IMR-90 (cell line): ENCODE results near the gene FRMD5. TPM values are rescaled to one million over a fixed set of nuclear protein-coding genes. Genes with fewer than 3 reads are reported as not detected.

Source experiments
- ATAC-seq: fragments of 200-7000 bp; cut with Tn5 transposase; 2 replicates; pipeline ENCODE4 v1.9.1; 2020; ENCODE audit warnings: low read depth, mild to moderate bottlenecking, moderate library complexity
- BruUV-seq: library from RNA; stranded (reverse); fragments of 400-500 nt; replicated peaks from 2 replicates; lab custom pipeline; 2021; lab: Mats Ljungman, UMichigan
- CTCF ChIA-PET: fragments of 300-600 bp; formaldehyde crosslinking; extraction: SDS; loops from one replicate; lab custom pipeline; 2021; ENCODE audit warnings: antibody characterized with exemption; lab: Yijun Ruan, JAX
- POLR2A ChIA-PET: fragments of 300-600 bp; sonication (Branson Sonifier 250); formaldehyde crosslinking; loops from one replicate; lab custom pipeline; 2022; ENCODE audit warnings: antibody characterized with exemption; ENCODE audit not compliant: unreplicated experiment; lab: Charles Lee
- DNase-seq: peaks from one replicate; pipeline ENCODE4 v3.0.0; 2013
- H2AFZ ChIP-seq: replicated peaks from 2 replicates; pipeline ENCODE3; 2013; ENCODE audit warnings: low read length, mild to moderate bottlenecking; ENCODE audit not compliant: poor library complexity
- H2AK5ac ChIP-seq: 2 replicates; pipeline ENCODE4 v1.6.1; 2013; ENCODE audit warnings: low read depth, low read length, inconsistent platforms
- H2AK9ac ChIP-seq: replicated peaks from 2 replicates; pipeline ENCODE3; 2013; ENCODE audit warnings: mild to moderate bottlenecking, low read depth, low read length, moderate library complexity; ENCODE audit not compliant: poor library complexity
- H2BK120ac ChIP-seq: 2 replicates; pipeline ENCODE4 v1.6.1; 2013; ENCODE audit warnings: low read depth, low read length, inconsistent platforms
- H2BK15ac ChIP-seq: 3 replicates; pipeline ENCODE4 v1.6.1; 2013; ENCODE audit warnings: low read depth, low read length, inconsistent platforms
- H2BK20ac ChIP-seq: 2 replicates; pipeline ENCODE4 v1.6.1; 2013; ENCODE audit warnings: low read depth, mild to moderate bottlenecking, inconsistent platforms, low read length, moderate library complexity
- H2BK5ac ChIP-seq: 2 replicates; pipeline ENCODE4 v1.6.1; 2013; ENCODE audit warnings: mild to moderate bottlenecking, low read depth, low read length, inconsistent platforms; ENCODE audit not compliant: poor library complexity, severe bottlenecking
- H3K14ac ChIP-seq: replicated peaks from 2 replicates; pipeline ENCODE4 v1.6.1; 2013; ENCODE audit warnings: low read depth, low read length, inconsistent platforms
- H3K18ac ChIP-seq: 2 replicates; pipeline ENCODE4 v1.6.1; 2013; ENCODE audit warnings: low read depth, low read length, control low read depth
- H3K23ac ChIP-seq: 2 replicates; pipeline ENCODE4 v1.6.1; 2013; ENCODE audit warnings: low read depth, low read length, inconsistent platforms
- H3K27ac ChIP-seq: 2 replicates; pipeline ENCODE4 v1.5.1; 2013; ENCODE audit warnings: mild to moderate bottlenecking, control low read depth, low read length; ENCODE audit not compliant: insufficient read depth
- H3K27me3 ChIP-seq: 2 replicates; pipeline ENCODE4 v1.6.1; 2013; ENCODE audit warnings: low read length; ENCODE audit not compliant: control insufficient read depth, insufficient read depth
- H3K36me3 ChIP-seq: 2 replicates; pipeline ENCODE4 v1.6.1; 2013; ENCODE audit warnings: low read length, mixed read lengths; ENCODE audit not compliant: control insufficient read depth, insufficient read depth
- H3K4ac ChIP-seq: 2 replicates; pipeline ENCODE4 v1.6.1; 2013; ENCODE audit warnings: low read depth, low read length, inconsistent platforms
- H3K4me1 ChIP-seq: 2 replicates; pipeline ENCODE4 v1.6.1; 2013; ENCODE audit warnings: low read length, mixed read lengths; ENCODE audit not compliant: control insufficient read depth, insufficient read depth
- H3K4me2 ChIP-seq: 2 replicates; pipeline ENCODE4 v1.6.1; 2013; ENCODE audit warnings: low read depth, mild to moderate bottlenecking, control low read depth, low read length, moderate library complexity
- H3K4me3 ChIP-seq: 2 replicates; pipeline ENCODE4 v1.5.1; 2013; ENCODE audit warnings: low read depth, mild to moderate bottlenecking, control low read depth, low read length, moderate library complexity; ENCODE audit not compliant: insufficient read depth
- H3K56ac ChIP-seq: 2 replicates; pipeline ENCODE4 v1.6.1; 2013; ENCODE audit warnings: low read length, inconsistent platforms; ENCODE audit not compliant: insufficient read depth; ENCODE audit errors: extremely low read depth
- H3K79me1 ChIP-seq, 2 experiments: 2 replicates each; pipeline ENCODE4 v1.6.1; 2013; ENCODE audit warnings: low read length in 2 of 2, inconsistent platforms in 1 of 2, low read depth in 1 of 2
- H3K9ac ChIP-seq: 2 replicates; pipeline ENCODE4 v1.6.1; 2013; ENCODE audit warnings: low read depth, low read length, control low read depth
- H3K9me1 ChIP-seq: 2 replicates; pipeline ENCODE4 v1.6.1; 2013; ENCODE audit warnings: low read length, inconsistent platforms; ENCODE audit not compliant: insufficient read depth
- H3K9me3 ChIP-seq: 2 replicates; pipeline ENCODE4 v1.6.1; 2013; ENCODE audit warnings: low read length; ENCODE audit not compliant: control insufficient read depth, insufficient read depth
- H4K20me1 ChIP-seq: 2 replicates; pipeline ENCODE4 v1.6.1; 2013; ENCODE audit warnings: low read length, inconsistent platforms; ENCODE audit not compliant: insufficient read depth
- H4K5ac ChIP-seq: 2 replicates; pipeline ENCODE4 v1.6.1; 2013; ENCODE audit warnings: mild to moderate bottlenecking, low read depth, low read length, control low read depth
- H4K8ac ChIP-seq, 2 experiments: 2 replicates each; pipeline ENCODE4 v1.6.1; 2013; ENCODE audit warnings: low read depth in 2 of 2, low read length in 2 of 2, control low read depth in 1 of 2, inconsistent platforms in 1 of 2
- H4K91ac ChIP-seq: 2 replicates; pipeline ENCODE4 v1.6.1; 2013; ENCODE audit warnings: low read depth, low read length, inconsistent platforms; ENCODE audit not compliant: insufficient read depth
- RFX5 ChIP-seq: IDR thresholded peaks from 2 replicates; pipeline ENCODE4 v1.8.0; 2012; ENCODE audit warnings: low read depth, mild to moderate bottlenecking, low read length, moderate library complexity
- WGBS, 2 experiments: methylation state at CpG; one replicate each; pipeline versions ENCODE4 v1.1.5 to v1.1.7; 2013; ENCODE audit warnings: missing lambda C conversion rate in 2 of 2; ENCODE audit not compliant: insufficient read length in 1 of 2; ENCODE audit errors: extremely low coverage in 2 of 2; 5-methylcytosine and 5-hydroxymethylcytosine counted together
- dilution Hi-C: fragments of 300-500 bp; cut with HindIII; formaldehyde crosslinking; loops from one replicate; pipeline ENCODE4 v1.14.3; 2018; ENCODE audit warnings: low sequenced_read_pairs; ENCODE audit not compliant: unreplicated experiment
- in situ Hi-C: fragments of 300-500 bp; cut with MboI; formaldehyde crosslinking; loops from 3 replicates; pipeline ENCODE4 v1.14.3; 2019; ENCODE audit warnings: low sequenced_read_pairs, inconsistent platforms, mixed read lengths
- intact Hi-C: fragments of 100-400 bp; cut with micrococcal nuclease; formaldehyde crosslinking; loops from 2 replicates; pipeline ENCODE4 v1.10.0; 2022
- polyA plus RNA-seq, 3 experiments: library from polyadenylated mRNA; depleted of rRNA; stranded (reverse); fragments of >200 nt; gene quantifications; 2 replicates each; pipeline ENCODE4 v1.2.3, GENCODE V29; 2012; ENCODE audit warnings: low replicate concordance in 1 of 3
- total RNA-seq: library from RNA; depleted of rRNA; stranded (reverse); fragments of >200 nt; gene quantifications from 2 replicates; pipeline ENCODE4 v1.2.3, GENCODE V29; 2012

Gene FRMD5
- total and polyA plus RNA-seq, 2 of the 4 experiments (the other 2 are of a cell fraction): 4.1 to 5.4 TPM

GRCh38 chr15:44023176-44023575 is 171.9 kb downstream of the FRMD5 start:
- CTCF ChIA-PET: interaction anchor here (0.6 to 1.4 kb wide), 2 partner anchors 43 to 150 kb away, joined by 3 read pairs; no protein-coding TSS in a partner anchor
- H3K4me2 ChIP-seq: no peak overlapping the region

More at GRCh38 chr15:44023176-44023575, 171.9 kb downstream of the FRMD5 start:
- Histone ChIP-seq H3K27me3 (no peaks in the 10 kb centered on the region), H2AK9ac (no peak overlapping the region), H4K20me1 (no peaks in the 10 kb centered on the region), H4K8ac (no peak overlapping the region), H2BK120ac (no peak overlapping the region), H2AK5ac (no peak overlapping the region), H3K4me1 (peaks cover under 1% of the 10 kb centered on the region; the same call in 1 of the 2 replicates), H4K91ac (no peak overlapping the region), H3K18ac (no peak overlapping the region), H4K5ac (no peak overlapping the region), H3K79me1 (peaks cover 0 to 4% of the 10 kb centered on the region in 2 experiments; a peak in 1 of 4 replicates), H2BK15ac (no peak overlapping the region), H3K14ac (no peak overlapping the region), H3K4ac (no peak overlapping the region), H2BK5ac (no peak overlapping the region), H3K9me3 (no peaks in the 10 kb centered on the region), H3K9me1 (no peaks in the 10 kb centered on the region), H2AFZ (no peak overlapping the region), H3K9ac (no peak overlapping the region), H3K4me3 (no peak overlapping the region), H3K27ac (no peak overlapping the region), H2BK20ac (no peak overlapping the region), H3K36me3 (no peaks in the 10 kb centered on the region), H3K23ac (no peak overlapping the region), H3K56ac (no peak overlapping the region)
- ATAC-seq (no peak), DNase-seq (peak; percentile 21)
- WGBS, 2 experiments: no CpG with 5 or more reads among the region's 2 CpGs
- dilution Hi-C loops (no loop called here), intact Hi-C loops (no loop called here), in situ Hi-C loops (no loop called here)
- no peak for TF ChIP-seq RFX5
- POLR2A ChIA-PET: no interaction called here
- no TSS peak for BruUV-seq
